Caki2 (cell line): ENCODE results near the gene FBH1. TPM values are rescaled to one million over a fixed set of nuclear protein-coding genes. Genes with fewer than 3 reads are reported as not detected.

Experiments used
- DNase-seq: peaks from one replicate; pipeline ENCODE4 v3.0.0-alpha.2; 2015; ENCODE audit warnings: low read depth
- in situ Hi-C: cut with HindIII; loops from 2 replicates; pipeline ENCODE4 v1.10.0; 2016; ENCODE audit warnings: low sequenced_read_pairs, low pct_unique_long_range_greater_than_20kb, mixed read lengths
- total RNA-seq: library from RNA; depleted of rRNA; stranded (reverse); fragments of >200 nt; shearing (Covaris generic); gene quantifications from 2 replicates; pipeline ENCODE4 v1.2.3, GENCODE V29; 2014; ENCODE audit warnings: low replicate concordance; rRNA removed

FBH1 gene
- total RNA-seq, 1 experiment from 2014 or later = 85.1 TPM

GRCh38 chr10:5985029-5985428 lies 95.0 kb downstream of the FBH1 start:
- no peak for DNase-seq
- in situ Hi-C loops = no loop called here

Other genes with a start within 250 kb of the FBH1 start
- 21.4 and 28.8 TPM in 2 replicates for gene ASB13, start 223.6 kb upstream of the FBH1 start, total RNA-seq
- 17.3 and 24.5 TPM in 2 replicates for gene TASOR2, start 205.4 kb upstream of the FBH1 start, total RNA-seq
- 380 and 392 TPM in 2 replicates for gene GDI2, start 76.8 kb upstream of the FBH1 start, total RNA-seq
- gene ANKRD16, start 350 bp upstream of the FBH1 start, total RNA-seq = 10.4 and 10.5 TPM in 2 replicates
- 20.9 and 49.6 TPM in 2 replicates for gene IL15RA, start 87.3 kb downstream of the FBH1 start, total RNA-seq
- gene IL2RA, start 172.1 kb downstream of the FBH1 start, total RNA-seq = not detected in 2 replicates
- 17.9 and 21.9 TPM in 2 replicates for gene RBM17, start 198.8 kb downstream of the FBH1 start, total RNA-seq